ENCODE results near the gene SLC6A11. TPM values are rescaled to one million over a fixed set of nuclear protein-coding genes. Genes with fewer than 3 reads are reported as not detected.

Gene SLC6A11
- total RNA-seq, 1 experiment from 2014 or later: 1.5 TPM

DNA sequence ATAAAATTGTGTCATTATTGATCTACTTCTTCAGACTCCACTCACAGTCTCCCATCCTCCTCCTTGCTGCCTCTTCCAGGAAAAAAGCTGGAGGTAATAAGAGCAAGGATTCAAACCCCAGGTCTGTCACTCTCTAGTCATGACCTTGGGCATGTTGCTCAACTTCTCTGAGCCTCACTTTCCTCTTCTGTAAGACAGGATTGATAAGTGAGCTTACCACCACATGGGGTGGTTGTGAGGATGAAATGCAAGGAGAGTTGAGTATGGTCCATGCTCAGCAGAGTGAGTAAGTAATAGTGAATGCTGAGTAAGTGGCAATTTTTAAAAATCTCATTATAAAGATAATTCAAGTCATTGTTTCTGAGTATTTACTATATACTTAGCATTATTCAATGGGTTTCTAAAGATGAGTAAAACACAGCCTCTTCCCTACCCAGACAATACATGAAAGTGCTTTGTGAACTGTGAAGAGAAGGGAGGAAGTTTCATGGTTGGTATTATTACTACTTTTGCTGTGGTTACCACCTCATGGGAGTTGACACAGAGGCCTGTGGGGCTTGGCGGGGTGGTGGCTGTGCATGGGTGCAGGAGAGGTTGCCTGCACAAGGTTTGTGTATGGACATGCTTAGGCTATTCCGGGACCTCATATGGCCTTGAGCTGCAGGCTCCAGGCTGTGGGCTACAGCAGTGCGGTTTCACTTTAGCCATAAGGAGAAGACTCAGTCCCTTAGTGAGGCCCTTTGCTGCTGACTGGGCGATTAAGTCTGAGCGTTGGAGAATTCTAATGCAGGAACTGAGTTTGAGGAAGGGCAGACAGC, 30.0 kb downstream of the SLC6A11 start:
- no peaks in the 10 kb centered on the region for H4K20me1 ChIP-seq (ENCODE audit: control insufficient read depth, insufficient read depth, insufficient read length)
- H3K79me2 ChIP-seq (ENCODE audit: insufficient read depth, low read length): no peaks in the 10 kb centered on the region
- H3K27me3 Mint-ChIP-seq (ENCODE audit: low read depth): peaks cover 65% of the 10 kb centered on the region
- no peak overlapping the region for H3K4me2 ChIP-seq (ENCODE audit: insufficient read depth, insufficient read length, low read length)
- H3K27ac ChIP-seq (ENCODE audit: insufficient read length, low read depth, low read length): no peak overlapping the region
- no peak overlapping the region for H3K9ac ChIP-seq (ENCODE audit: extremely low read depth, insufficient read length, low read length)
- no peaks in the 10 kb centered on the region for H3K36me3 Mint-ChIP-seq (ENCODE audit: insufficient read depth in 1 of 3, low read depth in 3 of 3)
- WGBS (ENCODE audit: extremely low coverage, insufficient read length, low lambda C conversion rate): no CpG with 5 or more reads among the region's 5 CpGs
- H3K79me1 ChIP-seq (ENCODE audit: insufficient read depth, low read depth, low read length, poor library complexity, severe bottlenecking): no peaks in the 10 kb centered on the region
- H2BK20ac ChIP-seq (ENCODE audit: low read depth, low read length, poor library complexity, severe bottlenecking): no peak overlapping the region
- H3K4me3 Mint-ChIP-seq: no peak overlapping the region
- H3K56ac ChIP-seq (ENCODE audit: insufficient read length, low read depth, low read length): no peak overlapping the region
- H3K9me3 Mint-ChIP-seq: no peaks in the 10 kb centered on the region
- H4K5ac ChIP-seq (ENCODE audit: insufficient read length, low read depth, low read length): no peak overlapping the region
- H2BK12ac ChIP-seq (ENCODE audit: insufficient read length, low read depth, low read length): no peak overlapping the region
- H3K4me1 ChIP-seq (ENCODE audit: insufficient read depth, low read length): no peaks in the 10 kb centered on the region
- H3K23me2 ChIP-seq (ENCODE audit: insufficient read length, low read depth, low read length, poor library complexity, severe bottlenecking): no peaks in the 10 kb centered on the region
- H3K27ac Mint-ChIP-seq: no peak overlapping the region
- H2AK5ac ChIP-seq (ENCODE audit: insufficient read length, low read length): no peak overlapping the region
- TF ChIP-seq, protein P1, sequence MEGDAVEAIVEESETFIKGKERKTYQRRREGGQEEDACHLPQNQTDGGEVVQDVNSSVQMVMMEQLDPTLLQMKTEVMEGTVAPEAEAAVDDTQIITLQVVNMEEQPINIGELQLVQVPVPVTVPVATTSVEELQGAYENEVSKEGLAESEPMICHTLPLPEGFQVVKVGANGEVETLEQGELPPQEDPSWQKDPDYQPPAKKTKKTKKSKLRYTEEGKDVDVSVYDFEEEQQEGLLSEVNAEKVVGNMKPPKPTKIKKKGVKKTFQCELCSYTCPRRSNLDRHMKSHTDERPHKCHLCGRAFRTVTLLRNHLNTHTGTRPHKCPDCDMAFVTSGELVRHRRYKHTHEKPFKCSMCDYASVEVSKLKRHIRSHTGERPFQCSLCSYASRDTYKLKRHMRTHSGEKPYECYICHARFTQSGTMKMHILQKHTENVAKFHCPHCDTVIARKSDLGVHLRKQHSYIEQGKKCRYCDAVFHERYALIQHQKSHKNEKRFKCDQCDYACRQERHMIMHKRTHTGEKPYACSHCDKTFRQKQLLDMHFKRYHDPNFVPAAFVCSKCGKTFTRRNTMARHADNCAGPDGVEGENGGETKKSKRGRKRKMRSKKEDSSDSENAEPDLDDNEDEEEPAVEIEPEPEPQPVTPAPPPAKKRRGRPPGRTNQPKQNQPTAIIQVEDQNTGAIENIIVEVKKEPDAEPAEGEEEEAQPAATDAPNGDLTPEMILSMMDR (conservative IDR thresholded peaks at IDR 0.05): no peak
- no peak overlapping the region for H2BK5ac ChIP-seq (ENCODE audit: insufficient read length, low read length)
- H2BK120ac ChIP-seq (ENCODE audit: low read depth, low read length, poor library complexity, severe bottlenecking): no peak overlapping the region
- no peak overlapping the region for H3K4ac ChIP-seq (ENCODE audit: low read depth, low read length)
- no peaks in the 10 kb centered on the region for H3K9me3 ChIP-seq (ENCODE audit: control insufficient read depth, low read depth, low read length)
- no peak overlapping the region for H3K18ac ChIP-seq (ENCODE audit: insufficient read length, low read depth, low read length)
- DNase-seq: no peak
- H3K4me1 Mint-ChIP-seq: no peaks in the 10 kb centered on the region; a peak in 1 of 4 replicates
- H4K91ac ChIP-seq (ENCODE audit: insufficient read length, low read depth, low read length): no peak overlapping the region
- no peak overlapping the region for H3K23ac ChIP-seq (ENCODE audit: insufficient read length, low read depth, low read length)
- no peak overlapping the region for H2BK15ac ChIP-seq (ENCODE audit: low read depth, low read length)
- no peak overlapping the region for H3T11ph ChIP-seq (ENCODE audit: low read length)
- H4K8ac ChIP-seq (replicated peaks; ENCODE audit: insufficient read length, low read depth, low read length): no peak overlapping the region
- H3K27me3 ChIP-seq (ENCODE audit: insufficient read depth, low read length): no peaks in the 10 kb centered on the region
- H3K14ac ChIP-seq (ENCODE audit: insufficient read depth, low read length): no peak overlapping the region
- no peak overlapping the region for H2AFZ ChIP-seq (ENCODE audit: low read length)
